OCI-LY3 (cell line): ENCODE results near the gene JADE1.

Source experiments
- H2AFZ ChIP-seq: fragments of 200-600, 300-600 bp; shearing (Covaris generic); 2 replicates; pipeline ENCODE4 v1.6.0; 2014; ENCODE audit warnings: antibody characterized with exemption, low read depth, low read length
- H3K27ac ChIP-seq: fragments of 200-600, 300-600 bp; sonication (generic); 2 replicates; pipeline ENCODE4 v1.5.1; 2014; ENCODE audit warnings: mild to moderate bottlenecking, low read length, moderate library complexity, mixed read lengths
- H3K27me3 ChIP-seq: fragments of 200-600, 300-600 bp; sonication (generic); 2 replicates; pipeline ENCODE4 v1.6.1; 2014; ENCODE audit warnings: low read depth, low read length, mixed read lengths
- H3K36me3 ChIP-seq: fragments of 200-600, 300-600 bp; sonication (generic); replicated peaks from 2 replicates; pipeline ENCODE3; 2014; ENCODE audit warnings: low read depth, low read length, mixed read lengths
- H3K4me1 ChIP-seq: fragments of 300-600, 200-600 bp; sonication (generic); 2 replicates; pipeline ENCODE4 v1.6.1; 2014; ENCODE audit warnings: low read length, mixed read lengths
- H3K4me2 ChIP-seq: fragments of 200-600, 300-600 bp; sonication (generic); 2 replicates; pipeline ENCODE4 v1.6.1; 2014; ENCODE audit warnings: low read length, mixed read lengths
- H3K4me3 ChIP-seq: fragments of 300-600, 200-600 bp; sonication (generic); 2 replicates; pipeline ENCODE4 v1.5.1; 2014; ENCODE audit warnings: antibody characterized with exemption, mild to moderate bottlenecking, low read length, moderate library complexity
- H3K79me2 ChIP-seq: fragments of 300-600, 200-600 bp; shearing (Covaris generic); 2 replicates; pipeline ENCODE4 v1.6.1; 2014; ENCODE audit warnings: mild to moderate bottlenecking, low read length, mixed read lengths
- H3K9ac ChIP-seq: fragments of 300-600, 200-600 bp; shearing (Covaris generic); 2 replicates; pipeline ENCODE4 v1.6.0; 2014; ENCODE audit warnings: mild to moderate bottlenecking, low read length, moderate library complexity
- H3K9me3 ChIP-seq: fragments of 200-600, 300-600 bp; shearing (Covaris generic); 2 replicates; pipeline ENCODE4 v1.6.1; 2014; ENCODE audit warnings: low read length, mixed read lengths; ENCODE audit not compliant: insufficient read depth
- H4K20me1 ChIP-seq: fragments of 200-600, 300-600 bp; sonication (generic); 2 replicates; pipeline ENCODE4 v1.6.1; 2016; ENCODE audit warnings: low read length, mixed read lengths; ENCODE audit not compliant: insufficient read depth
- EZH2phosphoT487 ChIP-seq: fragments of 200-600 bp; shearing (Covaris generic); IDR thresholded peaks from 2 replicates; pipeline ENCODE4 v1.6.1; 2018; ENCODE audit warnings: antibody characterized with exemption, mixed run types, low read depth
- TF ChIP-seq, protein P1 (sequence below): fragments of 200-600, 300-600 bp; sonication (generic); IDR thresholded peaks from 2 replicates; pipeline ENCODE4 v1.5.1; 2014; ENCODE audit warnings: antibody characterized with exemption, low read length, low read depth

Gene JADE1

DNA sequence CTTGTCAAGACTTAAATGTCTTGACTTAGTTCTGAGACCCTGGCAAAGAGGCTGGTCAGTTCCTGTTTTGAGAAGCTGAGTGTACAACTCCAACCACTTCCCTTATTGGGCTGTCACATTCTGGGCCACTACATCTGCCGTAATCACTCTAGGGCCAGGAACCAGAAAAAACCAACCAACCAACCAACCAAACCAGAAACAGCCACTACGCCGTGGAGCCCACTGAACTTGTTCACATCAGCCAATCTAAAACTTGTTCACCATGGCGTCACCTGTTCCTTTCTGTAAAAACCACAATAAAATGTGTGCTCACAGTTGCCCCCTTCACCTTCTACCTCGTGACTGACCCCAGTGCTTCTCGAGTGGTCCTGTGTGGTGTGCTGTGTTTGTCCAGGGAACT is 107.3 kb downstream of the JADE1 start:
- H3K4me1 ChIP-seq, result no peaks in the 10 kb centered on the region
- H3K9ac ChIP-seq, result no peak overlapping the region
- H3K36me3 ChIP-seq, result no peaks in the 10 kb centered on the region
- TF ChIP-seq, protein P1, sequence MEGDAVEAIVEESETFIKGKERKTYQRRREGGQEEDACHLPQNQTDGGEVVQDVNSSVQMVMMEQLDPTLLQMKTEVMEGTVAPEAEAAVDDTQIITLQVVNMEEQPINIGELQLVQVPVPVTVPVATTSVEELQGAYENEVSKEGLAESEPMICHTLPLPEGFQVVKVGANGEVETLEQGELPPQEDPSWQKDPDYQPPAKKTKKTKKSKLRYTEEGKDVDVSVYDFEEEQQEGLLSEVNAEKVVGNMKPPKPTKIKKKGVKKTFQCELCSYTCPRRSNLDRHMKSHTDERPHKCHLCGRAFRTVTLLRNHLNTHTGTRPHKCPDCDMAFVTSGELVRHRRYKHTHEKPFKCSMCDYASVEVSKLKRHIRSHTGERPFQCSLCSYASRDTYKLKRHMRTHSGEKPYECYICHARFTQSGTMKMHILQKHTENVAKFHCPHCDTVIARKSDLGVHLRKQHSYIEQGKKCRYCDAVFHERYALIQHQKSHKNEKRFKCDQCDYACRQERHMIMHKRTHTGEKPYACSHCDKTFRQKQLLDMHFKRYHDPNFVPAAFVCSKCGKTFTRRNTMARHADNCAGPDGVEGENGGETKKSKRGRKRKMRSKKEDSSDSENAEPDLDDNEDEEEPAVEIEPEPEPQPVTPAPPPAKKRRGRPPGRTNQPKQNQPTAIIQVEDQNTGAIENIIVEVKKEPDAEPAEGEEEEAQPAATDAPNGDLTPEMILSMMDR, result no peak
- TF ChIP-seq EZH2phosphoT487, result no peak
- no peak overlapping the region for H3K4me3 ChIP-seq
- H3K27me3 ChIP-seq, result no peaks in the 10 kb centered on the region
- H3K27ac ChIP-seq, result no peak overlapping the region
- H3K79me2 ChIP-seq, result no peaks in the 10 kb centered on the region
- no peak overlapping the region for H3K4me2 ChIP-seq
- H2AFZ ChIP-seq, result no peak overlapping the region
- no peaks in the 10 kb centered on the region for H4K20me1 ChIP-seq
- H3K9me3 ChIP-seq, result no peaks in the 10 kb centered on the region

DNA sequence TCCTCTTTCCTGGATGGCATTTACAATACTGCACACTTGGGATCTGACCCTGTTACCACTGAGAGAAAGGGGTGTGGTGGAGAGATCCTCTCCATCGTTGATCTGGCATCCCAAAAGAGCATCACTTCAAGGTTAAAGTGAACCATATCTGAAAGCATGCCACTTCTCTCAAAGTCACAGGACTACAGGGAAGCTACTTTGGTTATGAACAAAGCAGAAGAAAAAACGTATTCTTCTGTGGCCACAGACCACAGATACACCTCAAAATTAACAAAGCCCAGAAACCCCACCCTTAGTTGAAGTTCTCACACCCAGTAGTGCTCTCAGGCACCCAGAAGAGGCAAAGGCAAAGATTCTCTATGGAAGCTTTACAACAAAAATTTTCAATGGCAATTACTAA is 108.3 kb downstream of the JADE1 start:
- Histone ChIP-seq H3K27ac (no peak overlapping the region), H2AFZ (no peak overlapping the region), H3K4me2 (no peak overlapping the region)

DNA sequence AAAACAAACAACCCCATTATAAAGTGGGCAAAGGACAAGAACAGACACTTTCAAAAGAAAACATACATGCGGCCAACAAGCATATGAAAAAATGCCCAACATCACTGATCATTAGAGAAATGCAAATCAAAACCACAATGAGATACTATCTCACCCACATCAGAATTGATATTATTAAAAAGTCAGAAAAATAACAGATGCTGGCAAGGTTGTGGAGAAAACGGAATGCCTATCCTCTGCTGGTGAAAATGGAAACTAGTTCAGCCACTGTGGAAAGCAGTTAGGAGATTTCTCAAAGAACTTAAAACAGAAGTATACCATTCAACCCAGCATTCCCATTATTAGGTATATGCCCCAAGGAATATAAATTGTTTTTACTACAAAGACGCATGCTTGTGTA is 112.5 kb downstream of the JADE1 start:
- Histone ChIP-seq H3K27me3 (no peaks in the 10 kb centered on the region), H4K20me1 (no peaks in the 10 kb centered on the region), H3K4me3 (no peak overlapping the region), H3K36me3 (peaks cover 5% of the 10 kb centered on the region), H2AFZ (no peak overlapping the region), H3K4me2 (no peak overlapping the region), H3K9me3 (no peaks in the 10 kb centered on the region), H3K9ac (no peak overlapping the region), H3K4me1 (no peaks in the 10 kb centered on the region), H3K27ac (no peak overlapping the region), H3K79me2 (no peaks in the 10 kb centered on the region)
- TF ChIP-seq EZH2phosphoT487, result no peak
- TF ChIP-seq, protein P1, result no peak

More for the DNA sequence above, 108.3 kb downstream of the JADE1 start:
- H3K79me2 ChIP-seq, result no peaks in the 10 kb centered on the region
- H3K36me3 ChIP-seq, result no peaks in the 10 kb centered on the region
- no peaks in the 10 kb centered on the region for H4K20me1 ChIP-seq
- H3K27me3 ChIP-seq, result no peaks in the 10 kb centered on the region
- H3K9me3 ChIP-seq, result no peaks in the 10 kb centered on the region
- no peaks in the 10 kb centered on the region for H3K4me1 ChIP-seq
- H3K4me3 ChIP-seq, result no peak overlapping the region
- TF ChIP-seq, protein P1, result no peak
- TF ChIP-seq EZH2phosphoT487, result no peak
- no peak overlapping the region for H3K9ac ChIP-seq
